ACC112 (cell line): ENCODE measurements around the gene HRH1.
"Not testable (repeated sequence)": the region's sequence is repeated elsewhere in the genome, so short reads cannot be mapped to it uniquely, and the experiment has no call there.

Experiments used
- H2AFZ ChIP-seq: fragments of 200-600 bp; sonication (generic); one replicate; pipeline ENCODE4 v1.6.0; 2017; ENCODE audit warnings: antibody characterized with exemption, low read length; ENCODE audit not compliant: unreplicated experiment
- H3K27ac ChIP-seq: fragments of 200-600 bp; sonication (generic); 2 replicates; pipeline ENCODE4 v1.5.1; 2014; ENCODE audit warnings: low read depth, mild to moderate bottlenecking, antibody characterized with exemption, low read length, moderate library complexity
- H3K27me3 ChIP-seq: fragments of 200-600 bp; sonication (generic); 2 replicates; pipeline ENCODE4 v1.6.1; 2014; ENCODE audit warnings: mild to moderate bottlenecking, antibody characterized with exemption, low read length, moderate library complexity, mixed read lengths; ENCODE audit not compliant: insufficient read depth
- H3K36me3 ChIP-seq: fragments of 200-600 bp; sonication (generic); 2 replicates; pipeline ENCODE4 v1.6.1; 2016; ENCODE audit warnings: mild to moderate bottlenecking, antibody characterized with exemption, low read length, moderate library complexity, mixed read lengths; ENCODE audit not compliant: insufficient read depth
- H3K4me1 ChIP-seq: fragments of 200-600 bp; sonication (generic); one replicate; pipeline ENCODE4 v1.6.1; 2016; ENCODE audit warnings: low read length, mixed read lengths; ENCODE audit not compliant: insufficient read depth, unreplicated experiment, control insufficient read depth
- H3K4me3 ChIP-seq: fragments of 200-600 bp; sonication (generic); 2 replicates; pipeline ENCODE4 v1.5.1; 2014; ENCODE audit warnings: mild to moderate bottlenecking, low read depth, low read length
- H3K79me2 ChIP-seq: fragments of 200-600 bp; sonication (generic); one replicate; pipeline ENCODE4 v1.6.0; 2016; ENCODE audit warnings: low read length; ENCODE audit not compliant: control insufficient read depth, unreplicated experiment, insufficient read depth

HRH1 gene

GRCh38 chr3:11255537-11255936 lies 101.2 kb downstream of the HRH1 start:
- H3K27ac ChIP-seq, H2AFZ ChIP-seq, H3K4me3 ChIP-seq, H3K27me3 ChIP-seq, H3K4me1 ChIP-seq: not testable (repeated sequence)
- peaks cover 20% of the 10 kb centered on the region for H3K79me2 ChIP-seq
- H3K36me3 ChIP-seq = peaks cover 21% of the 10 kb centered on the region; the same call in 1 of the 2 replicates

DNA sequence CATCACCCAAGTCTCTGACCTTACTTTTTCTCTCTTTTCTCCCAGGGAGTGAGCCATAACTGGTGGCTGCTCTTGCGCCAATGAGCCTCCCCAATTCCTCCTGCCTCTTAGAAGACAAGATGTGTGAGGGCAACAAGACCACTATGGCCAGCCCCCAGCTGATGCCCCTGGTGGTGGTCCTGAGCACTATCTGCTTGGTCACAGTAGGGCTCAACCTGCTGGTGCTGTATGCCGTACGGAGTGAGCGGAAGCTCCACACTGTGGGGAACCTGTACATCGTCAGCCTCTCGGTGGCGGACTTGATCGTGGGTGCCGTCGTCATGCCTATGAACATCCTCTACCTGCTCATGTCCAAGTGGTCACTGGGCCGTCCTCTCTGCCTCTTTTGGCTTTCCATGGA lies 104.7 kb downstream of the HRH1 start:
- Histone ChIP-seq H3K4me3 (no peak overlapping the region), H2AFZ (no peak overlapping the region), H3K27me3 (no peaks in the 10 kb centered on the region), H3K36me3 (peaks cover 27% of the 10 kb centered on the region; the same call in 1 of the 2 replicates), H3K79me2 (peaks cover 7% of the 10 kb centered on the region), H3K4me1 (no peaks in the 10 kb centered on the region), H3K27ac (no peak overlapping the region)

GRCh38 chr3:11260460-11260859 lies 106.2 kb downstream of the HRH1 start:
- H3K27ac ChIP-seq = no peak overlapping the region
- H3K79me2 ChIP-seq = no peaks in the 10 kb centered on the region
- no peak overlapping the region for H2AFZ ChIP-seq
- H3K4me1 ChIP-seq = no peaks in the 10 kb centered on the region
- no peak overlapping the region for H3K4me3 ChIP-seq
- H3K27me3 ChIP-seq = no peaks in the 10 kb centered on the region
- peaks cover 17% of the 10 kb centered on the region; the same call in 1 of the 2 replicates for H3K36me3 ChIP-seq

GRCh38 chr3:11269007-11269406 lies 114.7 kb downstream of the HRH1 start:
- Histone ChIP-seq H3K4me3 (no peak overlapping the region), H3K79me2 (peaks cover 18% of the 10 kb centered on the region), H3K4me1 (peaks cover 8% of the 10 kb centered on the region), H2AFZ (no peak overlapping the region), H3K36me3 (no peaks in the 10 kb centered on the region), H3K27me3 (no peaks in the 10 kb centered on the region), H3K27ac (no peak overlapping the region)

- H3K36me3 ChIP-seq = peaks cover 5% of the 10 kb centered on the region; the same call in 1 of the 2 replicates
- peak within 1 kb of the TSS; percentile 95 for H3K4me3 ChIP-seq
- peaks cover 49% of the 10 kb centered on the region for H3K79me2 ChIP-seq
- peaks cover 20% of the 10 kb centered on the region for H3K4me1 ChIP-seq
- no peaks in the 10 kb centered on the region for H3K27me3 ChIP-seq
- peak within 1 kb of the TSS; percentile 83 for H2AFZ ChIP-seq
- peak within 1 kb of the TSS; percentile 60; the same call in 1 of the 2 replicates for H3K27ac ChIP-seq
Measured at GRCh38 chr3:11271986-11272904, 118.0 kb downstream of the HRH1 start, which contains the start of gene ATG7. Gene ATG7 (plus strand): TSS chr3:11272397. CDS start chr3:11298696, 26,299 bp downstream.

DNA sequence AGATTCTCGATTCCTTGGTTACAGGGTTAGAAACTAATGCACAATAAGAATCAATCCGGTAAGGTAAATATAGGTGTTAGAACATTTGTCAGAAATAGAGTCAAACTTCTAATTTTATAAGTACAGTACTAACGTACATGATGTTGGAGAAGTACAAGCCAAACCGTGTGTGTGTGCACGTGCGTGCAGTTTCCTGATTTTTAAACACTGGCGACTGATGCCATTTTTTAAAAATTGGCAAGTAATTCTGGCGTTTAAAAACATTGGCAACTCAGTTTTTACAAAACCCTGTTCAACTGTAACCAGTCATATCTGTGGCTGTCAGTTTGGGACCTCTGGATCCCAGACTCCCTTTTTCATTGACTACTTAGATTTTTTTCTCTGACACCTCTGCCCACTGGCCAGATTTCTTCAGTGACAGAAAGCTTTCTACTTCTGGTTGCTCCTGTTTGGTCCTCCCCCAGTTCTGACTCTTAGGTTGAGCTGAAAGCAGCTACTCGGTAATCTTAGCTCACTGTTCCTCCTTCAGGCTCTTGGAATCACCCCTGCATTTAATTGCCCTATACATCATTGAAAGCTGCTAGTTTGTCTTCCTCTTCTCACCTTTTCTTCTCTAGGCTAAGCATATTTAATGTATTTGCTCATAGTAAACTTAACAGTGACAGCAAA lies 118.7 kb downstream of the HRH1 start:
- H3K36me3 ChIP-seq = peaks cover 5% of the 10 kb centered on the region; the same call in 1 of the 2 replicates
- peaks cover 20% of the 10 kb centered on the region for H3K4me1 ChIP-seq
- H3K79me2 ChIP-seq = peaks cover 49% of the 10 kb centered on the region
- peak overlapping the region; percentile 95 for H3K4me3 ChIP-seq
- peak overlapping the region; percentile 77 for H2AFZ ChIP-seq
- peak overlapping the region; percentile 60; the same call in 1 of the 2 replicates for H3K27ac ChIP-seq
- H3K27me3 ChIP-seq = no peaks in the 10 kb centered on the region

DNA sequence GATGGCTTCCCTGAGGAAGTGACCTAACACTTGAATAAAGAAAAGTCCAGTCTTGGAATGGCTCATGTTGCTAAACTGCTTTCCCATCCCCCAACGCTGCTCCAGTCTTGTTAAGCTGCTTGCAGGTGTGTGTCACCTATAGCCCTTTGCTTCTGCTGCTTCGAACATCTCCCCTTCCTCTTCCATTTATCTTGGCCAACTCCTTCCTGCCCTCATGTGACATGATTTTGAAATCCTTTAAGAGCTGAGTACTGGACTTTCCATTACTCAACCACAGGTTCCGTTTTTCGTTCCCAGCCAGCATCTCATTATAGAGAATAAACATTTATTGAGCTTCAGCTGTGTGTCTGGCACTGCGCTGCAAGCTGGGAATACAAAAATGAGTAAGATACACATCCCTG lies 119.6 kb downstream of the HRH1 start:
- H3K36me3 ChIP-seq = peaks cover 5% of the 10 kb centered on the region; the same call in 1 of the 2 replicates
- H3K4me3 ChIP-seq = peak overlapping the region; percentile 95
- H3K4me1 ChIP-seq = peaks cover 26% of the 10 kb centered on the region
- H3K79me2 ChIP-seq = peaks cover 49% of the 10 kb centered on the region
- H3K27me3 ChIP-seq = no peaks in the 10 kb centered on the region
- no peak overlapping the region for H3K27ac ChIP-seq
- no peak overlapping the region for H2AFZ ChIP-seq

DNA sequence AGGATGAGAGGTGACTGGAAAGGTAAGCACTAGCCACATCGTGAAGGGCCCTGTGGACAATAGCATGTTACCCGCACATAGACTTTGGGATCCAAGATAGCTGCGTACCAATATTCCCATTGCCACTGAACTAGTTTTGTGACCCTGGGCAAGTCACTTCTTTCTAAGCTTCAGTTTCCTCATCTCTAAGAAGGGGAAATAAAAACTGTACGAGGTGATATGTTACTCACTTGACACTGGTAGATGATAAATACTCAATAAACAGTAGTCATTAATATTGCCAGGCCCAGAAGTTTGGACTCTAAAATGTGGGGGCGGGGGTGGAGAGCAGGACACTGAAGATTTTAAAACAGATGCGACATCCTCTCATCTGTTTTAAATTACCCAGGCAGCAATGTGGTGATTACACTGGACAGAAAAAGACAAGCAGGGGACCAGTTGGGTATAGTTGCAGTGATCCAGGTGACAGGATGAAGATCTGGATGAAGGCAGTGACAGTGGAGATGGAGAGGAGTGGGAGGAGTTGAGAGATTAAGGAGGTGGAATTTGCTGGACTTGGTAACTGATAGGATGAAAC lies 120.4 kb downstream of the HRH1 start:
- Histone ChIP-seq H3K4me3 (no peak overlapping the region; the same call in 1 of the 2 replicates), H3K27ac (no peak overlapping the region)

GRCh38 chr3:11275926-11276325 lies 121.6 kb downstream of the HRH1 start:
- H3K4me1 ChIP-seq = peaks cover 34% of the 10 kb centered on the region
- no peaks in the 10 kb centered on the region for H3K27me3 ChIP-seq
- no peak overlapping the region for H2AFZ ChIP-seq
- peaks cover 62% of the 10 kb centered on the region for H3K79me2 ChIP-seq
- H3K4me3 ChIP-seq = no peak overlapping the region
- H3K36me3 ChIP-seq = peaks cover 11% of the 10 kb centered on the region
- H3K27ac ChIP-seq = no peak overlapping the region

More for the DNA sequence above, 120.4 kb downstream of the HRH1 start:
- peaks cover 51% of the 10 kb centered on the region for H3K79me2 ChIP-seq
- H2AFZ ChIP-seq = no peak overlapping the region
- no peaks in the 10 kb centered on the region for H3K27me3 ChIP-seq
- H3K4me1 ChIP-seq = peaks cover 33% of the 10 kb centered on the region
- H3K36me3 ChIP-seq = peaks cover 5% of the 10 kb centered on the region

DNA sequence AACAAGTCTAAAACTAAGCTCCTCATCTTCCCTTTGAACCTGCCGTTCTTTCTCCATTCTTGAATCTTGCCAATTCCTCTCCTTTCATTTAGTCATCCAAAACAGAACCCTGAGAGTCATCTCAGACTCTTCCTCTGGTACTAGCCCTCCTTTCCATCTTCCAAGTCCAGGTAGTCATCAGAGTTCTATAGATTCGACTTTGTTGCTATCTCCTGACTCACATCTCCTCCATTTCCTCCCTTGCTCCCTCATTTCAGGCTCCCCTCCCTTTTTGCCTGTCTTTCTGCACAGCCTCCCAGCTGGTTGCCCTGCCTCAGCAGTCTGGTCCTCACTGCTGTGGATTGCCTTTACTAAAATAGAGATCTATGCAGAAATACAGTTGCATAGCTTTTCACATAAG lies 122.6 kb downstream of the HRH1 start:
- no peak overlapping the region for H2AFZ ChIP-seq
- no peak overlapping the region for H3K4me3 ChIP-seq
- H3K36me3 ChIP-seq = peaks cover 14% of the 10 kb centered on the region
- no peaks in the 10 kb centered on the region for H3K27me3 ChIP-seq
- H3K27ac ChIP-seq = no peak overlapping the region
- H3K79me2 ChIP-seq = peaks cover 67% of the 10 kb centered on the region
- H3K4me1 ChIP-seq = peaks cover 34% of the 10 kb centered on the region
